Measurements from ENCODE around the gene PDCD1LG2.

- no peak for TF ChIP-seq CTCF (IDR thresholded peaks at IDR 0.05; ENCODE audit: low read depth, low read length)
- no peak for TF ChIP-seq EZH2phosphoT487 (IDR thresholded peaks at IDR 0.05; ENCODE audit: low read depth)
These were observed 72.5 kb downstream of the PDCD1LG2 start for GRCh38 chr9:5582835-5583195.
